ENCODE data around the gene RALGAPA2.
"Not testable (repeated sequence)": the region's sequence is repeated elsewhere in the genome, so short reads cannot be mapped to it uniquely, and the experiment has no call there.

RALGAPA2 gene

GRCh38 chr20:20567712-20568111 is 144.7 kb downstream of the RALGAPA2 start:
- no peak for DNase-seq

GRCh38 chr20:20566516-20566915 is 145.9 kb downstream of the RALGAPA2 start:
- no peak for DNase-seq

GRCh38 chr20:20564279-20564678 is 148.2 kb downstream of the RALGAPA2 start:
- no peak for DNase-seq

- DNase-seq = no peak
Measured at GRCh38 chr20:20562507-20562906, 149.9 kb downstream of the RALGAPA2 start.

GRCh38 chr20:20561841-20562240 is 150.6 kb downstream of the RALGAPA2 start:
- no peak for DNase-seq

- DNase-seq = no peak
Measured at GRCh38 chr20:20561172-20561571, 151.3 kb downstream of the RALGAPA2 start.

GRCh38 chr20:20557406-20557805 is 155.0 kb downstream of the RALGAPA2 start:
- DNase-seq = no peak

- no peak for DNase-seq
Measured at GRCh38 chr20:20555838-20556237, 156.6 kb downstream of the RALGAPA2 start.

- no peak for DNase-seq
Measured at GRCh38 chr20:20554951-20555350, 157.5 kb downstream of the RALGAPA2 start.

- no peak for DNase-seq
Measured at GRCh38 chr20:20553541-20553940, 158.9 kb downstream of the RALGAPA2 start.

GRCh38 chr20:20552076-20552475 is 160.4 kb downstream of the RALGAPA2 start:
- DNase-seq = no peak

GRCh38 chr20:20551409-20551808 is 161.0 kb downstream of the RALGAPA2 start:
- no peak for DNase-seq

GRCh38 chr20:20549704-20550103 is 162.7 kb downstream of the RALGAPA2 start:
- no peak for DNase-seq

GRCh38 chr20:20549267-20549612 is 163.2 kb downstream of the RALGAPA2 start:
- DNase-seq = no peak

- no peak for DNase-seq
Measured at GRCh38 chr20:20548527-20549266, 163.7 kb downstream of the RALGAPA2 start.

- DNase-seq = no peak
Measured at GRCh38 chr20:20547876-20548266, 164.6 kb downstream of the RALGAPA2 start.

GRCh38 chr20:20547221-20547875 is 165.1 kb downstream of the RALGAPA2 start:
- DNase-seq = no peak

- DNase-seq = no peak
Measured at GRCh38 chr20:20546402-20546801, 166.0 kb downstream of the RALGAPA2 start.

- DNase-seq = not testable (repeated sequence)
Measured at GRCh38 chr20:20543348-20543747, 169.1 kb downstream of the RALGAPA2 start.

- no peak for DNase-seq
Measured at GRCh38 chr20:20536240-20536933, 176.1 kb downstream of the RALGAPA2 start.

- no peak for DNase-seq
Measured at GRCh38 chr20:20535051-20535450, 177.4 kb downstream of the RALGAPA2 start.

- DNase-seq = no peak
Measured at GRCh38 chr20:20531283-20531682, 181.2 kb downstream of the RALGAPA2 start.

GRCh38 chr20:20530428-20531151 is 181.9 kb downstream of the RALGAPA2 start:
- no peak for DNase-seq

Data from activated CD8-positive, alpha-beta memory T cell treated with anti-CD3 and anti-CD28 coated beads, Interleukin-2, amount 50 U/mL, for 4 hours (primary cell).